Osteoblast (primary cell): ENCODE results near the gene ENO3. TPM values are rescaled to one million over a fixed set of nuclear protein-coding genes. Genes with fewer than 3 reads are reported as not detected.
A peak's percentile ranks its signal among the peaks of the same experiment; 100 is the strongest.

Experiments
- DNase-seq: peaks from one replicate; pipeline ENCODE4 v3.0.0; 2011; ENCODE audit warnings: low spot score, mixed read lengths; ENCODE audit not compliant: insufficient read length; ENCODE audit errors: missing footprints
- H2AFZ ChIP-seq: 2 replicates; pipeline ENCODE4 v1.6.0; 2011; ENCODE audit warnings: mild to moderate bottlenecking, low read length
- H3K27ac ChIP-seq: 2 replicates; pipeline ENCODE4 v1.5.1; 2011; ENCODE audit warnings: mild to moderate bottlenecking, low read depth, low read length, moderate library complexity
- H3K27me3 ChIP-seq: 2 replicates; pipeline ENCODE4 v1.6.0; 2012; ENCODE audit warnings: mild to moderate bottlenecking, control low read depth, inconsistent platforms, low read length, moderate library complexity; ENCODE audit not compliant: insufficient read depth
- H3K36me3 ChIP-seq: 2 replicates; pipeline ENCODE4 v1.5.1; 2011; ENCODE audit warnings: mild to moderate bottlenecking, low read length, control low read depth, moderate library complexity; ENCODE audit not compliant: insufficient read depth
- H3K4me1 ChIP-seq: 2 replicates; pipeline ENCODE4 v1.5.1; 2011; ENCODE audit warnings: mild to moderate bottlenecking, low read length, control low read depth, moderate library complexity; ENCODE audit not compliant: insufficient read depth
- H3K4me2 ChIP-seq: 2 replicates; pipeline ENCODE4 v1.6.0; 2011; ENCODE audit warnings: mild to moderate bottlenecking, low read length; ENCODE audit not compliant: insufficient read depth
- H3K4me3 ChIP-seq: fragments of 200-600 bp; sonication (generic); 3 replicates; pipeline ENCODE4 v1.5.1; 2012; ENCODE audit warnings: mild to moderate bottlenecking, low read length, inconsistent platforms; ENCODE audit not compliant: insufficient read depth
- H3K79me2 ChIP-seq: 2 replicates; pipeline ENCODE4 v1.6.0; 2012; ENCODE audit warnings: mild to moderate bottlenecking, low read length, control low read depth, inconsistent platforms; ENCODE audit not compliant: insufficient read depth
- H3K9me3 ChIP-seq: 2 replicates; pipeline ENCODE4 v1.5.1; 2011; ENCODE audit warnings: low read depth, low read length, control low read depth
- H4K20me1 ChIP-seq: 2 replicates; pipeline ENCODE4 v1.6.0; 2012; ENCODE audit warnings: mild to moderate bottlenecking, low read length, control low read depth; ENCODE audit not compliant: insufficient read depth
- CTCF ChIP-seq: IDR thresholded peaks from 2 replicates; pipeline ENCODE4 v1.5.1; 2011; ENCODE audit warnings: mild to moderate bottlenecking, low read depth, low read length, moderate library complexity; ENCODE audit errors: extremely low read depth
- total RNA-seq: library from RNA; depleted of rRNA; stranded (reverse); fragments of >200 nt; gene quantifications from 2 replicates; pipeline ENCODE4 v1.2.3, GENCODE V29; 2012

Gene ENO3
- total RNA-seq, 1 donor, result 2.9 TPM

- peaks cover 57% of the 10 kb centered on the region for H3K36me3 ChIP-seq
- peak; percentile 77 for DNase-seq
- H2AFZ ChIP-seq, result no peak overlapping the region
- TF ChIP-seq CTCF, result no peak
- H3K9me3 ChIP-seq, result no peaks in the 10 kb centered on the region
- H4K20me1 ChIP-seq, result peaks cover 65% of the 10 kb centered on the region
- no peak overlapping the region for H3K4me2 ChIP-seq
- H3K4me3 ChIP-seq, result no peak overlapping the region
- peaks cover 56% of the 10 kb centered on the region for H3K4me1 ChIP-seq
- peaks cover 92% of the 10 kb centered on the region for H3K79me2 ChIP-seq
- H3K27me3 ChIP-seq, result no peaks in the 10 kb centered on the region
- H3K27ac ChIP-seq, result peak overlapping the region; percentile 27
These were observed 8.0 kb upstream of the ENO3 start for GRCh38 chr17:4942760-4943508.

GRCh38 chr17:4944163-4944553 is 6.8 kb upstream of the ENO3 start:
- no peaks in the 10 kb centered on the region for H3K9me3 ChIP-seq
- H3K4me2 ChIP-seq, result peak overlapping the region; percentile 92
- no peak for TF ChIP-seq CTCF
- H4K20me1 ChIP-seq, result peaks cover 61% of the 10 kb centered on the region
- no peak overlapping the region for H3K4me3 ChIP-seq
- peaks cover 83% of the 10 kb centered on the region for H3K79me2 ChIP-seq
- H2AFZ ChIP-seq, result no peak overlapping the region
- peaks cover 50% of the 10 kb centered on the region for H3K4me1 ChIP-seq
- H3K27me3 ChIP-seq, result no peaks in the 10 kb centered on the region
- H3K27ac ChIP-seq, result peak overlapping the region; percentile 68
- DNase-seq, result peak; percentile 1
- H3K36me3 ChIP-seq, result peaks cover 51% of the 10 kb centered on the region

- H2AFZ ChIP-seq, result no peak overlapping the region
- peaks cover 51% of the 10 kb centered on the region for H3K36me3 ChIP-seq
- peak overlapping the region; percentile 96 for H3K4me3 ChIP-seq
- peaks cover 78% of the 10 kb centered on the region for H3K79me2 ChIP-seq
- no peaks in the 10 kb centered on the region for H3K9me3 ChIP-seq
- peak overlapping the region; percentile 68 for H3K27ac ChIP-seq
- H3K27me3 ChIP-seq, result no peaks in the 10 kb centered on the region
- TF ChIP-seq CTCF, result no peak
- H3K4me1 ChIP-seq, result peaks cover 47% of the 10 kb centered on the region
- H3K4me2 ChIP-seq, result peak overlapping the region; percentile 92
- peak; percentile 42 for DNase-seq
- peaks cover 59% of the 10 kb centered on the region for H4K20me1 ChIP-seq
These were observed 6.3 kb upstream of the ENO3 start for GRCh38 chr17:4944554-4945175.
